GM23248 (cell line): ENCODE measurements around the gene NCOA6.

ENCODE experiments used
- EZH2 ChIP-seq: fragments of 200-600 bp; sonication (generic); IDR thresholded peaks from 2 replicates; pipeline ENCODE4 v1.6.1; 2018; ENCODE audit warnings: antibody characterized with exemption, mild to moderate bottlenecking; ENCODE audit not compliant: insufficient read depth, poor library complexity, severe bottlenecking
- EZH2phosphoT487 ChIP-seq: fragments of 200-600 bp; sonication (generic); IDR thresholded peaks from 2 replicates; pipeline ENCODE4 v1.6.1; 2018; ENCODE audit warnings: antibody characterized with exemption, moderate library complexity, mild to moderate bottlenecking, low read depth; ENCODE audit not compliant: insufficient read depth

DNA sequence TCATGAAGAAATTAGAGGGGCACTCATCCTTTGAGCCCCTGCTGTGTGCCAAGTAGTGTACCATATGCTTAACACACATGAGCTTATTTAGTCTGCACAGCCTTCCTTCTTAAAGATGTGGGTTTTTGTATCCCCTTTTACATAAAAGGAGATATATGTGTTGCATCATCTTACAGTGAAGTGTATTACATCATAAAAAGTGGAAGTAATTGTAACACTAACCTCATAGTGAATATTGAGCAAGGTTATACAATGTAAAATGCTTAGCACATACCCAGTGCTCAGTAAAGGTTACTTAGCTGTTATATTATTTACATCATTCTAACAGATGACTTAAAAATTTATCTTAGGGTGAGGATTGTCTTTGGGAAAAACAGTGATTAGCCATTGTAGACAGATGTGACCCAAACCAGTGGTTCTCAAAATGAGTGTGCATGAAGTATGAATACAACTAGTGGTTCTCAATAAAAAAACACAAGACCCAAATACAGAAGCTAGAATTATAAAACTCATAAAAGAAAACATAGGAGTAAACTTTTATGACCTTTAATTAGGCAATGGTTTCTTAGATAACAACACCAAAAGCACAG is 144.8 kb downstream of the NCOA6 start:
- no peak for TF ChIP-seq EZH2phosphoT487
- no peak for TF ChIP-seq EZH2
